GM12878 (cell line): Measurements from ENCODE around the gene PPP1R3E. TPM values are rescaled to one million over a fixed set of nuclear protein-coding genes. Genes with fewer than 3 reads are reported as not detected.
A peak's percentile ranks its signal among the peaks of the same experiment; 100 is the strongest.

Experiments
- BHLHE40 ChIP-seq, 2 experiments: fragments of 450-650 bp in 1 of 2; IDR thresholded peaks; 2 replicates each; pipeline ENCODE4 v1.6.1; 2011 to 2017; ENCODE audit warnings: low read depth in 2 of 2, borderline replicate concordance in 1 of 2, improper control_type of control experiment in 1 of 2, low read length in 1 of 2, mild to moderate bottlenecking in 1 of 2
- CBFB ChIP-seq: IDR thresholded peaks from 2 replicates; pipeline ENCODE4 v1.6.1; 2016; ENCODE audit warnings: antibody characterized with exemption, low read depth
- CHD2 ChIP-seq: IDR thresholded peaks from 2 replicates; pipeline ENCODE4 v1.6.1; 2011; ENCODE audit warnings: low read depth, low read length, improper control_type of control experiment, borderline replicate concordance
- CREM ChIP-seq: IDR thresholded peaks from 2 replicates; pipeline ENCODE4 v1.6.1; 2014; ENCODE audit warnings: antibody characterized with exemption, low read depth
- DPF2 ChIP-seq: fragments of 450-650 bp; IDR thresholded peaks from 2 replicates; pipeline ENCODE4 v1.6.1; 2017; ENCODE audit warnings: mild to moderate bottlenecking
- E2F4 ChIP-seq: IDR thresholded peaks from 2 replicates; pipeline ENCODE4 v1.6.1; 2012; ENCODE audit warnings: low read depth, low read length, improper control_type of control experiment
- IKZF1 ChIP-seq: fragments of 450-650 bp; conservative IDR thresholded peaks from 2 replicates; pipeline ENCODE4 v1.6.1; 2017; ENCODE audit warnings: antibody characterized with exemption, mild to moderate bottlenecking
- PAX5 ChIP-seq: IDR thresholded peaks from 2 replicates; pipeline ENCODE4 v1.6.1; 2011; ENCODE audit warnings: low read depth, low read length, borderline replicate concordance
- POLR2AphosphoS5 ChIP-seq: IDR thresholded peaks from 2 replicates; pipeline ENCODE4 v1.6.1; 2011; ENCODE audit warnings: mild to moderate bottlenecking, low read length, inconsistent platforms
- RUNX3 ChIP-seq: IDR thresholded peaks from 2 replicates; pipeline ENCODE4 v1.6.1; 2012; ENCODE audit warnings: low read length, inconsistent platforms
- SMAD1 ChIP-seq: fragments of 450-650 bp; IDR thresholded peaks from 2 replicates; pipeline ENCODE4 v1.6.1; 2018; ENCODE audit warnings: mild to moderate bottlenecking, low read depth; ENCODE audit not compliant: partially characterized antibody
- USF1 ChIP-seq: IDR thresholded peaks from 2 replicates; pipeline ENCODE4 v1.6.1; 2011; ENCODE audit warnings: borderline replicate concordance, low read depth, mild to moderate bottlenecking, moderate library complexity, mixed read lengths, low read length; ENCODE audit not compliant: insufficient read depth; ENCODE audit errors: extremely low read length
- YY1 ChIP-seq: IDR thresholded peaks from 2 replicates; pipeline ENCODE4 v1.6.1; 2011; ENCODE audit warnings: low read depth, mild to moderate bottlenecking, low read length
- ZNF592 ChIP-seq: fragments of 450-650 bp; IDR thresholded peaks from 2 replicates; pipeline ENCODE4 v1.6.1; 2017; ENCODE audit warnings: mild to moderate bottlenecking, moderate library complexity
- ZSCAN29 ChIP-seq: fragments of 450-650 bp; IDR thresholded peaks from 2 replicates; pipeline ENCODE4 v1.6.1; 2017; ENCODE audit warnings: mild to moderate bottlenecking, moderate library complexity
- polyA plus RNA-seq, 11 experiments: library from polyadenylated mRNA; depleted of rRNA in 4 of 11; unstranded in 6 of 11; stranded (reverse) in 5 of 11; fragments of >200 nt; fragmentation: Nextera tagmentation in 4 of 11; fragmentation: Illumina TruSeq in 1 of 11; extraction: Ambion mirVana in 4 of 11; extraction: Trizol in 1 of 11; gene quantifications; 1 replicate in 1 of 11; 2 replicates in 10 of 11; pipeline versions ENCODE4 v1.2.1 to v1.2.3, GENCODE V29; 2011 to 2016; ENCODE audit warnings: inconsistent platforms in 2 of 11, missing spikeins in 2 of 11, low read depth in 1 of 11
- total RNA-seq, 4 experiments: library from RNA; depleted of rRNA in 3 of 4; stranded (reverse); fragments of >200 nt in 3 of 4; fragmentation: Illumina TruSeq in 1 of 4; extraction: Trizol in 1 of 4; gene quantifications; 2 replicates each; pipeline versions ENCODE4 v1.2.1 to v1.2.3, GENCODE V29; 2013 to 2021
- TF ChIP-seq, protein P1 (sequence below): fragments of 450-650 bp; IDR thresholded peaks from 2 replicates; pipeline ENCODE4 v1.6.1; 2016; ENCODE audit warnings: mild to moderate bottlenecking
- TF ChIP-seq, protein P2 (sequence below): fragments of 450-650 bp; formaldehyde crosslinking; IDR thresholded peaks from 2 replicates; pipeline ENCODE4 v1.4.0; 2020; ENCODE audit warnings: mild to moderate bottlenecking, moderate library complexity

PPP1R3E gene
- total and polyA plus RNA-seq, 10 of the 15 experiments (the other 5 are each of a cell fraction or from before 2014, with no cell fraction given): 4.6 to 26.4 (median 7.1) TPM

- TF ChIP-seq CBFB: peak; percentile 56; the same call in 1 of the 2 replicates
- TF ChIP-seq CREM: peak; percentile 96
- TF ChIP-seq IKZF1: peak; percentile 73
- TF ChIP-seq E2F4: peak; percentile 68
- TF ChIP-seq ZNF592: peak; percentile 3; the same call in 1 of the 2 replicates
- TF ChIP-seq POLR2AphosphoS5: peak; percentile 97
- TF ChIP-seq, protein P1, sequence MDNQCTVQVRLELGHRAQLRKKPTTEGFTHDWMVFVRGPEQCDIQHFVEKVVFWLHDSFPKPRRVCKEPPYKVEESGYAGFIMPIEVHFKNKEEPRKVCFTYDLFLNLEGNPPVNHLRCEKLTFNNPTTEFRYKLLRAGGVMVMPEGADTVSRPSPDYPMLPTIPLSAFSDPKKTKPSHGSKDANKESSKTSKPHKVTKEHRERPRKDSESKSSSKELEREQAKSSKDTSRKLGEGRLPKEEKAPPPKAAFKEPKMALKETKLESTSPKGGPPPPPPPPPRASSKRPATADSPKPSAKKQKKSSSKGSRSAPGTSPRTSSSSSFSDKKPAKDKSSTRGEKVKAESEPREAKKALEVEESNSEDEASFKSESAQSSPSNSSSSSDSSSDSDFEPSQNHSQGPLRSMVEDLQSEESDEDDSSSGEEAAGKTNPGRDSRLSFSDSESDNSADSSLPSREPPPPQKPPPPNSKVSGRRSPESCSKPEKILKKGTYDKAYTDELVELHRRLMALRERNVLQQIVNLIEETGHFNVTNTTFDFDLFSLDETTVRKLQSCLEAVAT: peak; percentile 93
- no peak for TF ChIP-seq ZSCAN29
- TF ChIP-seq DPF2: peak; percentile 100
- peak; percentile 83 for TF ChIP-seq USF1
- TF ChIP-seq PAX5: no peak; the same call in 1 of the 2 replicates
- TF ChIP-seq RUNX3: peak; percentile 83
- peak; percentile 98 for TF ChIP-seq YY1
- TF ChIP-seq BHLHE40 (IDR thresholded peaks at IDR 0.05; ENCODE audit: borderline replicate concordance in 1 of 2, low read depth in 2 of 2, low read length in 1 of 2): peak; percentile 59 to 84; a peak in 3 of 4 replicates
- TF ChIP-seq, protein P2, sequence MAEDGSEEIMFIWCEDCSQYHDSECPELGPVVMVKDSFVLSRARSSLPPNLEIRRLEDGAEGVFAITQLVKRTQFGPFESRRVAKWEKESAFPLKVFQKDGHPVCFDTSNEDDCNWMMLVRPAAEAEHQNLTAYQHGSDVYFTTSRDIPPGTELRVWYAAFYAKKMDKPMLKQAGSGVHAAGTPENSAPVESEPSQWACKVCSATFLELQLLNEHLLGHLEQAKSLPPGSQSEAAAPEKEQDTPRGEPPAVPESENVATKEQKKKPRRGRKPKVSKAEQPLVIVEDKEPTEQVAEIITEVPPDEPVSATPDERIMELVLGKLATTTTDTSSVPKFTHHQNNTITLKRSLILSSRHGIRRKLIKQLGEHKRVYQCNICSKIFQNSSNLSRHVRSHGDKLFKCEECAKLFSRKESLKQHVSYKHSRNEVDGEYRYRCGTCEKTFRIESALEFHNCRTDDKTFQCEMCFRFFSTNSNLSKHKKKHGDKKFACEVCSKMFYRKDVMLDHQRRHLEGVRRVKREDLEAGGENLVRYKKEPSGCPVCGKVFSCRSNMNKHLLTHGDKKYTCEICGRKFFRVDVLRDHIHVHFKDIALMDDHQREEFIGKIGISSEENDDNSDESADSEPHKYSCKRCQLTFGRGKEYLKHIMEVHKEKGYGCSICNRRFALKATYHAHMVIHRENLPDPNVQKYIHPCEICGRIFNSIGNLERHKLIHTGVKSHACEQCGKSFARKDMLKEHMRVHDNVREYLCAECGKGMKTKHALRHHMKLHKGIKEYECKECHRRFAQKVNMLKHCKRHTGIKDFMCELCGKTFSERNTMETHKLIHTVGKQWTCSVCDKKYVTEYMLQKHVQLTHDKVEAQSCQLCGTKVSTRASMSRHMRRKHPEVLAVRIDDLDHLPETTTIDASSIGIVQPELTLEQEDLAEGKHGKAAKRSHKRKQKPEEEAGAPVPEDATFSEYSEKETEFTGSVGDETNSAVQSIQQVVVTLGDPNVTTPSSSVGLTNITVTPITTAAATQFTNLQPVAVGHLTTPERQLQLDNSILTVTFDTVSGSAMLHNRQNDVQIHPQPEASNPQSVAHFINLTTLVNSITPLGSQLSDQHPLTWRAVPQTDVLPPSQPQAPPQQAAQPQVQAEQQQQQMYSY (CRISPR knock-in tag): peak; percentile 68; the same call in 1 of the 2 replicates
- TF ChIP-seq SMAD1: peak; percentile 52
- TF ChIP-seq CHD2: peak; percentile 96
These were observed 18.2 kb upstream of the PPP1R3E start, which contains the start of gene PABPN1 (continued) for GRCh38 chr14:23320584-23321571.
